CD4-positive, alpha-beta T cell treated with Interleukin-15 for 4 hours (primary cell): ENCODE data around the gene EEF2K.
"Not testable (repeated sequence)": the region's sequence is repeated elsewhere in the genome, so short reads cannot be mapped to it uniquely, and the experiment has no call there.

Experiments used
- DNase-seq: peaks from one replicate; pipeline ENCODE4 v3.0.0-alpha.2; 2020; ENCODE audit warnings: low spot score

EEF2K gene

DNA sequence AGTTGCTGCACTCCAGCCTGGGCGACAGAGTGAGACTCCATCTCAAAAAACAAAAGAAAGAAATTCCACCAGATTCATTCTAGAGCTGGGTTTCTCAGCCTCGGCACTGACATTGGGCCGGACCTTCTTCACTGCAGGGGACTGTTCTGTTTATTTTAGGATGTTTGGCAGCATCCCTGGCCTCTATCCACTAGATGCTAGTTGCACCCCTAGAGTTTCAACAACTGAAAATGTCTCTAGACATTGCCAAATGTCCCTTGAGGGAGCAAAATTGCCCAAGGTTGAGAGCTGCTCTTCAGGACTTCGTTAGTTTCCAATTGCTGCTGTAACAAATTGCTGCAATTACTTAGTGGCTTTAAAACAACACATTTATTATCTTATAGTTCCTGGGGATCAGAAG lies 7.2 kb downstream of the EEF2K start:
- DNase-seq = no peak

- DNase-seq = no peak
Observed at GRCh38 chr16:22213801-22214200, 7.7 kb downstream of the EEF2K start.

DNA sequence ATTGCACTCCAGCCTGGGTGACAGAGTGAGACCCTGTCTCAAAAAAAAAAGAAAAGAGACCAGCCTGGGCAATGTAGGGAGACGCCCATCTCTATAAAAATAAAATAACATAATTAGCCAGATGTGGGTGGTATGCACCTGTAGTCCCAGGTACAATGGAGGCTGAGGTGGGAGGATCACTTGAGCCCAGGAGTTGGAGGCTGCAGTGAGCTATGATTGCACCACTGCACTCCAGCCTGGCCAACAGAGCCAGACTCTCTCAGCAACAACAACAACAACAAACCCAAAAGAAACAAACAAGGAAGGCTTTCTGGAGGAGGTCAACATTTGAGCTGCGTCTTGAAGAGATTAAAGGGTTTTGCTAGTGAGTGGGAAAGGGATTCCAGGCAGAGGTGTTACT lies 8.3 kb downstream of the EEF2K start:
- DNase-seq = no peak

DNA sequence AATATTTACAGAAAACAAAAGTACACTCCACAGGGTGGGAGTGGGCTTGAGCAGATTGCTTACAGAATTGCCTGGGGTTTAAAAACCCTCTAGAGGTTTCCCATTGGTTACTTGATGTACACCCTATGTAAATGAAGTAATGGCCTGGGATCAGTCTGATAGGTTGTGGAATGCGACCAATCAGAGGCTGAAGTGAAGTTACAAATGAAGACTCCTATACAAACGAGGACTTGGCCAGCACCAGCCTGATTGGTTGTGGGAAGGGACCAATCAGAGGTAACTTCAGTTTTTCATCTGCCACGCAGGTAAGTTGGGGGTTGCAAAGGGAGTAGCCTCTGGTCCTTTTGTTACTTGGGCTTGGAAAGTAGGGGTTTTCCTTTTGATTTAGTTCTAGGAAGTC lies 8.8 kb downstream of the EEF2K start:
- no peak for DNase-seq

GRCh38 chr16:22216191-22216831 lies 10.2 kb downstream of the EEF2K start:
- no peak for DNase-seq

DNA sequence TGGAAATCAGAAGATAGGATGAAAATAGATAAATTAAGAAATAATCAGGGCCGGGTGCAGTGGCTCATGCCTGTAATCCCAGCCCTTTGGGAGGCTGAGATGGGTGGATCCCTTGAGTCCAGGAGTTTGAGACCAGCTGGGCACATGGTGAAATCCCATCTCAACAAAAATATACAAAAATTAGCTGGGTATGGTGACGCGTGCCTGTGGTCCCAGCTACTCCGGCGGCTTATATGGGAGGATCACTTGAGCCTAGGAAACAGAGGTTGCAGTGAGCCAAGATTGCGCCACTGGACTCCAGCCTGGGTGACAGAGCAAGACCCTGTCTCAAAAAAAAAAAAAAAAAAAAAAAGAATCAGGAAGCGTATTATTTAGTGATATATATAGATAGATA lies 10.8 kb downstream of the EEF2K start:
- DNase-seq = not testable (repeated sequence)

DNA sequence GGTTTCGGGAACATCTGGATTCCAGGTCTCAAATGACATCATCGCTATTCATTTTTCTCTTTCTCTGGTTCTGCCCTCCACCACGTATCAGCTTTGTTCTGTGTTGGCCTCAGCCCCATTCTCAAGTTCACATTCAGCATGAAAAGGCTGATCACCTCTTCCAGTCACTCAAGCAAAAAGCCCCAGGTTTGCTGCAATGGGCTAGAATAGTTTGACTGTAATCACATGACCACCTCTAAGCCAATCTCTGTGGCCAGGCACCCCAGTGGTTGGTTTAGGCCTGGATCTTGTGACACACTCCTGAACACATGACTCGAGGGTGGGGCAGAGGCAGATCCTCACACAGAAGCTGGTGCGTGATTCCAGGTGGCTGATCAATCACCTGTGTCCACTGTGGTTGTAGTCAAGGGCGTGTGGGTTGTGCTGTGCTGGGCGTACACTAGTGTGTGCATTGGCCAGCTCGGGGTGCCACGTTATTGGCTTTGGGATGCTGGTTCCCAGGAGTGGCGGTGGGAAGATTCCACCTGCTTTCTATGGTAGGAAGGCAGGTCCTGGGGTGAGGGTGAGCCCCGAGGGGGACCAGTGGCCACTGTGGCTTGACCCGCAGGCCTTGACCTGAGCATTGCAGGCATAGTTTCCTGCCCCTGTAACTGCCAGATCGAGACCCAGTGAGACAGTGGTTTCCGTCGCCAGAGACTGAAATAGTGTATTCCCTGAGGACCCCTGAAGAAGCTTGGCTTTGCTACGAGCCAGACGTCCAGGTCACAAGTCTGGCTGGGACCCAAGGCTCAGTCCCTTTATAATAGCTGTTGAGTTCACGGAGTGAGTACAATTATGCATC lies 12.0 kb downstream of the EEF2K start:
- no peak for DNase-seq

DNA sequence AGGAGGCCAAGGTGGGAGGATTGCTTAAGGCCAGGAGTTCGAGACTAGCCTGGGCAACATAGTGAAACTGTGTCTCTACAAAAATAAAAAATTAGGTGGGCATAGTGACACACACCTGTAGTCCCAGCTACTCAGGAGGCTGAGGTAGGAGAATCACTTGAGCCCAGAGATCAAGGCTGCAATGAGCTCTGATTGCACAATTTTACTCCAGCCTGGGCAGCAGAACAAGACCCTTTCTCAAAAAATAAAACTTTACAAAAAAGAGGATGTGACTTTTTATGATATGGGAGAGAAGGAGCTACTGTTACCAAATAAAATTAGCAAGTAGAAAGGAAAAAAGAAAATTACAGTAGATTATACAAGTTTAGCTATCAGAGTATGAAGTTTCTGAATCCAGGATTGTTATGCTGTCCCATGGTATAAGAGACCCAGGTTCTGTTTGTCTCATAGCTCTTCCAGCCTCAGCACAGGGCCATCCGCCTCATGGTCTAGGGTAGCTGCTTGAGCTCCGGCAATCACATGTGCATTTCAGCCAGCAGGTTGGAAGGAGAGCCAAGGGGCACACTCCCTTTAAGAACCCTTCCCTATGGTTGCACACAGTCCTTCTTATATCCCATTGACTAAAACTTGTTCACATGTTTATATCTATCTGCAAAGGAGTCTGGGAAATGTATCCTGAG lies 13.5 kb downstream of the EEF2K start:
- DNase-seq = no peak

- DNase-seq = no peak
Observed at GRCh38 chr16:22220069-22220440, 14.0 kb downstream of the EEF2K start.

GRCh38 chr16:22220714-22221113 lies 14.6 kb downstream of the EEF2K start:
- no peak for DNase-seq

- DNase-seq = no peak
Observed at GRCh38 chr16:22222006-22222405, 15.9 kb downstream of the EEF2K start.

DNA sequence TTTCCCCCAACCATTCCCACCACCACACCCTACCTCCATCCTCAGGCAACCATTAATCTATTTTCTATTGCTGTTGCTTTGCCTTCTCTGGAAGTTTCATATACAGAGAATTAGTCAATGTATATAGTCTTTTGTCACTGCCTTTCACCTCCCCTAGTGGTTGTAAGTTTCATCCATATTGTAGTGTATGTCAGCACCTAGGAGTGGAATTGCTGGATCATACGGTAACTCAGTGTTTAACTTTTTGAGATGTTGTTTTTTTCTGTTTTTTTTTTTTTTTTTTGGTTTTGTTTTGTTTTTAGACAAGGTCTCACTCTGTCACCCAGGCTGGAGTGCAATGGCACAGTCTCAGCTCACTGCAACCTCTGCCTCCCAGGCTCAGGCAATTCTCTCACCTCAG lies 16.9 kb downstream of the EEF2K start:
- no peak for DNase-seq

- no peak for DNase-seq
Observed at GRCh38 chr16:22225060-22225459, 19.0 kb downstream of the EEF2K start.

DNA sequence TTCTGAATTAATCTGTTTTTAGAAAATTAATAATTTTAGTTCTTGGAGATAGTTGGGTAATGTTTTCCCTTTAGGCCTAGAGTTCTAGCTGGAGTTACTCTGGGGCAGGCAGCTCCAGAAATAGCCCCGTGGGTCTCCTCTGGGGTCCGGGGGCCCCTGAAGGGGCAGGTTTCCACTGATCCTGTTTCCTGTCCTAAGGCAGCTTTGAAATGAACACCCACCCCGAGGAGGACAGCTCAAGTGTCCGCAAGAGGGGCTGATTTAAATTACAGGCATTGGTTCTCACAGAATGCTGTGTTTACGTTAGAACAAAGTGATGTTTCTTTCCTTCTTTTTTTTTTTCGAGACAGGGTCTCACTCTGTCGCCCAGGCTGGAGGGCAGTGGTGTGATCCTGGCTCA lies 23.8 kb downstream of the EEF2K start:
- DNase-seq = no peak

- no peak for DNase-seq
Observed at GRCh38 chr16:22232277-22233036, 26.4 kb downstream of the EEF2K start.

DNA sequence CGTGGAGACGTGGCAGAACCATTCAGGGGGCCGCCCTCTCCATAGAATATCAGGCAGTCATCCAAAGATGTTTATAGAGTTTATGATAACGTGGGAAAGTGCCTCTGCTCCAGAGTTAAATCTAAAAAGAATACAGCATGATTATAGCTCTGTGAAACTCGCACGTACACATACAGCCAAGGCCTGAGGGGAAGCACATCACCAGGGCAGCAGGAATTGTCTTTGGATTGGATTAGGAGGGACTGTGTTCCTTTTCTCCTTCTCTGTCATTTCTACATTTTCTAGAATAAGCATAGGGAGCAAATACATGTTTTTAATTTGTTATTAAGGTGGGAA lies 26.9 kb downstream of the EEF2K start:
- DNase-seq = no peak

GRCh38 chr16:22235839-22236745 lies 30.0 kb downstream of the EEF2K start:
- DNase-seq = no peak

DNA sequence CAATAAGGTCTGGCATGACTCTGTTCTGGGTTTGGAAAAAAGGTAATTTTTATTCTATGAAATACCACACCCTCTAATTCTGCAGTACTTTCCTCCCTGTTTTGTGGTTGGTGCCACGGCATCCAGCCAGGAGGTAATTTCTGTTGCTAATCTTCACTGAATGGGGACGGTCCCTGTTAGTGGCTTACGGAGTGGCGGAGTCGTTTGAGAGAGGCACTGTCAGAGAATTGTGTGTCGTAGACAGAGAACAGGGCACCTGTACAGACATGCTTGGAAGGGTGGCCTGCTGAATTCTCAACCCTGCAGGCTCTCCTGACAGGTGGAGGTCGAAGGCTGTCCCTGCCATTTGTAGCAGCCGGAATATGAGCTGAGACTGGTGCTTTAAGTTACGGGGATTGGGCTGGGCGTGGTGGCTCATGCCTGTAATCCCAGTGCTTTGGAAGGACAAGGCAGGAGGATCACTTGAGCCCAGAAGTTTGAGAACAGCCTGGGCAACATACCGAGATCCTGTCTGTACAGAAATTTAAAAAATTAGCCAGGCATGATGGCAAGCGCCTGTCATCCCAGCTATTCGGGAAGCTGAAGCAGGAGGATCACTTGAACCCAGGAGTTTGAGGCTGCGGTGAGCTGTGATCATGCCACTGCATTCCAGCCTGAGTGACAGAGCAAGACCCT lies 33.2 kb downstream of the EEF2K start:
- DNase-seq = no peak

DNA sequence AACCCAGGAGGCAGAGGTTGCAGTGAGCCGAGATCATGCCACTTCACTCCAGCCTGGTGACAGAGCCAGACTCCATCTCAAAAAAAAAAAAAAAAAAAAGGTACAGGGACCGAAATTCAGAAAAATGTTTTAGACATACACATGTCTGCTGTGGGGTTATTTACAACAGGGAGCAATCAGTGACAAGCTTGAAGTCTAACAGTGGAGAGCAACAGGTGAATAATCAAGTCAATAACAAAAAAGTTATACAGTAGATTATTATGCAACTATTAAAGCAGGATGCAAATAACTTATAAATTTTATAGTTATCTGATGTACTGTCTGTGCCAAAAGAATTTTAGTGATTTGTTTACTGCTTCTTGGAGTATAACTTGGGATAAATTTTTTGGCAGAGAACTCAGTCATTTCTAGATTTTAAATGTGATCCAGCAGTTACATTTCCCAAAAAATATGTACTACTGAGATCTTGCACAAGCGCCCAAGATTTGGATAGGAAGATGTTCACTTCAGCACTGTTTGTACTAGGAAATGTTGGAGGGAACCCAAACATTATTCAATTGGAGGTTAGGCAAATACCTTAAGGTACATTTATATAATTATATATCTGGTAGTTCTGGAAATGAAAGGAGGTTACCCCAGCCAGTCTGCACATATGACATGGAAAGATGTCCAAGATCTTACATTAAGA lies 34.1 kb downstream of the EEF2K start:
- DNase-seq = no peak

DNA sequence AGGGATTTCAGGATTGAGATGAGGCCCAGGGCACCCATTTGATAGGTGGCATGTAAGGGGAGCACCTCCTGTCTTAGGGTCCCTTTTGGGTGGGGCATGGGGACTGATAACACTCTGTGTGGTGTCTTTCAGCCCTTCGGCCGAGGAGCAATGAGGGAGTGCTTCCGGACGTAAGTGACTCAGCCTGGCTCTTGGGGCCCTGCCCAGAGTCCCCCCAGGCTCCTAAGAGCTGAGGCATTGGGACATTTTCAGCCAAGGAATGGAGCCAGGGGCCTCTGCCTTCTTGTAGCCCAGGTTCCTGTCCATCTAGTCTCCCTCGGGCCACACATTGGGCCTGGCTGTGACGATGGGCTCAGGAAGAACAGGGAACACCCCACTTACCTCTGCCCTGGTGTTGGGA lies 44.4 kb downstream of the EEF2K start:
- DNase-seq = no peak
